ENCODE results near the gene RBM48.
A peak's percentile ranks its signal among the peaks of the same experiment; 100 is the strongest.

The RBM48 gene

GRCh38 chr7:92546856-92547497 lies 18.4 kb downstream of the RBM48 start:
- no peak for DNase-seq

DNA sequence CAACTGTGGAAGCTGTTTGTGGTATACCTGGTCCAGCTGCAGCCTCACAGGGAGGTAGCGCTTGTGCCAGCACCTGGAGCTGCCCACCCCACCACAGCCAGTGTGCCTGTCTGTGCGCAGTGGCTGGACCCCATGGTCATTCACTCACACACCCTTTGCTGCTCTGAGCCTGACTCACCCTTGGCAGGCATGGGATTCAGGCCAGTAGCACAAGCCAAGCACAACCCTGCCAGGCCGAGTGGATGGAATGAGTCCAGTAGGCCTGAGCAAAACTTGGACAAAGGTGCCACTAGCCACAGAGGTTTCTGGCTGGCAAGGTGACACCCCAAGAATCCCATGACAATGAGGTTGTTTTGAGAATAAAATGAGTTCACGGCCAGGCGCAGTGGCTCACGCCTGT lies 19.0 kb downstream of the RBM48 start:
- DNase-seq, result no peak

DNA sequence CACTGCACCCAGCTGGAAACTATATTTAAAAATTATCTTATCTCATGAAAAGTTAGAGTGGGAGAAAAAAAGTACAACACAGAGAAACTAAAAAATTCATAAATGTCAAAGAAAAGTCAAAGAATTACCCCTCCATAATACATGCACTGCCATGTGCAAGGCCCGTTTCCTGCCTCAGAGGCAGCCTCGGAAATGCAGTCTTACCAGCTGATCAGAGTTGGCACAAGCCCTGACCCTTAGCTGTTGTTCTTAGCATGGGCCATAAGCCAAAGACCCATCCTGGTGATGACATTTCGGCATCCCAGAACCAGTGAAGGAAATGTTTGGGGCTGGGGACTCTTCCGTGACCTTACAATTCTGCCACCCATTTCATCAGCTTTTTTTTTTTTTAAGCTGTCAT lies 21.6 kb downstream of the RBM48 start:
- DNase-seq, result no peak

GRCh38 chr7:92557249-92557648 lies 28.7 kb downstream of the RBM48 start:
- DNase-seq, result no peak

GRCh38 chr7:92557808-92558362 lies 29.3 kb downstream of the RBM48 start:
- no peak for DNase-seq

DNA sequence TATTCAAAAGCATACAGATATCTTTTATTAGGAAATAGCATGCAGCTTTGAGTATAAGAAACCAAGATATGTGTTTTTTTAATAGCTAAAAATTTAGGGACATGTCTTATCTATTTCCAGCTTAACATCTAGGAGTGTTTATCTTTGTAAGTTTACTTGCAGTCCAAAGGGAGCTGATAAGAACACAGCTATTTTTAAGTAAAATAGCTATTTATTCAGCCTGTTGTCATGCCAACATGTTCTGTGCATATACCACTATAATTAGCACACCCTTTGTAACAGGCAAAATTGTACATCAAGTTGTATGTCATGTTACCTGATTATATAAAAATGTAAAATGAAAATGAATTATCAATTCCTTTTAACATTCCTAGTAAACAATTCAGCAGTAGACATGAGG lies 32.0 kb downstream of the RBM48 start:
- DNase-seq, result no peak

DNA sequence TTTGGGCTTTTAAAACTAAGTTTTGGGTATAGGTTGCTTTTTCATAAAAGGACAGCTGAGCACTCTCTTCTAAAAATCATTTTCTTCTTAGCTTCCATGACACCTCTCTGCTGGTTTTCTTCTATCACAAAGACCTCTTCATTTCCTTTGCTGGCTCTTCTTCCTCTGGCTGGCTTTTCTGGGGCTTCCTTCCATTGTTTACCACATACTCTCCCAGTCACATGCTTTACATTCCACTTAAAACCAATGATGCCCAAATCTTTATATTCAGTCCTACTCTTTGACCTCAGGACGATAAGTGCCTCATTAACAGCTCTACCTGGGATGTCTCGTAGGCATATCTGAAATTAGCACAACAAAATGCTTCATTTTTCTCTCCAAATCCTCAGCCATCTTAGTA lies 34.8 kb downstream of the RBM48 start:
- DNase-seq, result no peak

GRCh38 chr7:92567460-92567859 lies 38.9 kb downstream of the RBM48 start:
- DNase-seq, result no peak

DNA sequence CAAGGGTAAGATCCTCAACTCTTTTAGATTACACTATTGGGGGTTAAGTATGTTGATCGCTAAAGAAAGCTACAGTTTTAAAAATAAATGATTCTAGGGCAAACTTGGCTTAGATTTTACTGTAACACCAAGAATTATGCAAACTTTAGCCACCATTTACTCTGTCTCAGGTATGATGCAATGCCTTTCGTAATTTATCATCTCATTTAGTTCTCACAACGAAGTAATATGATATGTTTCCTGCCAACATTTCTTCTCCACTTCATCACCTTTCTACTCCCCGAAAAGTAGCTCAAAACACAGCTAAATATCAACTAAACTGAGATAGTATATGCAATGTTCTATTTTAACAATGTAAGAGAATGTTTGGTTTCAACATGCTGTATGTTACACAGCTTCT lies 40.5 kb downstream of the RBM48 start:
- DNase-seq, result no peak

- DNase-seq, result no peak
These were observed 47.7 kb downstream of the RBM48 start for GRCh38 chr7:92576296-92576695.

- no peak for DNase-seq
These were observed 54.4 kb downstream of the RBM48 start for GRCh38 chr7:92582948-92583347.

- peak; percentile 27 for DNase-seq
These were observed 56.4 kb downstream of the RBM48 start for GRCh38 chr7:92584953-92585352.

- DNase-seq, result no peak
These were observed 57.8 kb downstream of the RBM48 start for GRCh38 chr7:92586403-92586802.

DNA sequence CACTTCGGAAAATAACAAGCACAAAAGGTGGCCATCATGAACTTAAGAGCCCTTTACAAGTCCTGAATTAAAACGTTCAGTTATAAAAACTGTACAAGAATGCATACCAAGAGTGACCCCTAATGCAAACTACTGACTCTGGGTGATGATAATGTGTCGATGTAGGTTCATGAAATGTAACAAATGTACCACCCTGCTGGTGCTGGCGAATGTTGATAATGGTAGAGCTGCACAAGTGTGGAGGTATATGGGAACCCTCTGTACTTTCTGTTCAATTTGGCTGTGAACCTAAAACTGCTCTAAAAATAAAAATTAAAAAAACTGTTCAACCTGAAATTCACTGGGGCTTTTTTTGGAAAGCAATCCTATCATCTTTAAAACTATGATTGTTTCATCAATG lies 58.2 kb downstream of the RBM48 start:
- DNase-seq, result no peak

All from NCI-H2171 treated with DMSO at 0.1 percent for 48 hours (cell line).